Activated CD4-positive, CD25-positive, alpha-beta regulatory T cell treated with anti-CD3 and anti-CD28 coated beads, Interleukin-2, amount 50 U/mL, for 24 hours (primary cell): ENCODE measurements around the gene POU2F1.
"Not testable (repeated sequence)": the region's sequence is repeated elsewhere in the genome, so short reads cannot be mapped to it uniquely, and the experiment has no call there.

Experiments used
- ATAC-seq, 2 donors: fragments of 150-1000 bp; cut with Tn5 transposase; one replicate each; pipeline ENCODE4 v1.10.0; 2021; ENCODE audit warnings: mild to moderate bottlenecking in 1 of 2, moderate library complexity in 1 of 2

Gene POU2F1

DNA sequence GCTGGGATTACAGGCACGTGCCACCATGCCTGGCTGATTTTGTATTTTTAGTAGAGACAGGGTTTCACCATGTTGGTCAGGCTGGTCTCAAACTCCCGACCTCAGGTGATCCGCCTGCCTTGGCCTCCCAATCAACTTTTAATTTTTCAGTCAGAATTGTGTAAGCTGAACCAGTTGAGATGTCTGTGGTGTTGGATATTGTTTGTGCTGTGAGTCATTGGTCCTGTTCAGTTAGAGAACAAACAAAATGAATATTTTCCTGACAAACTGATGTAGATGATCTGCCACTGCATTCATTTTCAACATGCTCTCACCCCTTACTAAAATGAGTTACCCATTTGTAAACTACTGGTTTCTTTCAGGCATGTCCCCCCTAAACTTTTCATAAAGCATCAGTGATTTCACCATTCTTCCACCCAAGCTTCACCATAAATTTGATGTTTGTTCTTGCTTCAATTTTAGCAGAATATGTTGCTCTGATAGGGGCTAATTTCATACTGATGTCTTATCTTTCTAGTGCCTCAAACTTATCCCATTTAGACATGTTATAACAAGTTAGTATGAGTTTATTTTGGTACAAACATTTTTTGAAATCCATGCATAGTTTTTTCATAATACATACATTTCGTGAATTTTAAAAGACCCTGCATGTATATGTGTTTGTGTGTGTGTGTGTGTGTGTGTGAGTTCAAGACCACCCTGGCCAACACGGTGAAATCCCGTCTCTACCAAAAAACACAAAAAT, 15.2 kb upstream of the POU2F1 start:
- not testable (repeated sequence) for ATAC-seq

DNA sequence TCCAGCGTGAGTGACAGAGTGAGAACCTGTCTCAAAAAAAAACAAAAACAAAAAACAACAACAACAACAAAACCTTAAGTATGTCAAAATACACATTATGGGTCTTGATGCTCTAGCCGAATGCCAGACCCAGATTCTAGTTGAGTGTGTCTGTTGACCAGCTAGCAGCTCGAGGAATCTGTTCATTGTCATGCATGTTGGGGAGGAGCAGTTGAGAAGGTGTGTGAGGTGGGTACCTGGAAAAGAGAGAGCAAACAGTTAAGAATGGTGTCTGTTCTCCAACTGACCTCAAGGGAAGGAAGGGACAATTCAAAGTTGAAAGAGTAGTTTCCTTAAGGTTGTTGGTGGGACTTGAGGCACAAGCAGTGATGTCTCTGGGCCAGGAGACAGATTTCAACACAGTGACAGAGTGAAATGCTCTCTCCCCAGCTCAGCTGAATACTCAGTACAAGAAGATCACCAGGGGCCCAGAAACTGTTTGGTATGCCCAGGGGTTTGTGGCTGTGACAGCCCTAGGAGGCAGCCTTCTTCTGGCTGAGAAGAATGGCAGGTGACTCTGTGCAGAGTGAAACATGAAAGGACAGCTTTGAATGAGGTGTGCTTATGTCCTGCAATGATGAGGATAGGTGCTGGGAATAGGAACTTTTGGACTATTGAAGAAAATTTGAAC, 14.4 kb upstream of the POU2F1 start:
- ATAC-seq, result no peak

DNA sequence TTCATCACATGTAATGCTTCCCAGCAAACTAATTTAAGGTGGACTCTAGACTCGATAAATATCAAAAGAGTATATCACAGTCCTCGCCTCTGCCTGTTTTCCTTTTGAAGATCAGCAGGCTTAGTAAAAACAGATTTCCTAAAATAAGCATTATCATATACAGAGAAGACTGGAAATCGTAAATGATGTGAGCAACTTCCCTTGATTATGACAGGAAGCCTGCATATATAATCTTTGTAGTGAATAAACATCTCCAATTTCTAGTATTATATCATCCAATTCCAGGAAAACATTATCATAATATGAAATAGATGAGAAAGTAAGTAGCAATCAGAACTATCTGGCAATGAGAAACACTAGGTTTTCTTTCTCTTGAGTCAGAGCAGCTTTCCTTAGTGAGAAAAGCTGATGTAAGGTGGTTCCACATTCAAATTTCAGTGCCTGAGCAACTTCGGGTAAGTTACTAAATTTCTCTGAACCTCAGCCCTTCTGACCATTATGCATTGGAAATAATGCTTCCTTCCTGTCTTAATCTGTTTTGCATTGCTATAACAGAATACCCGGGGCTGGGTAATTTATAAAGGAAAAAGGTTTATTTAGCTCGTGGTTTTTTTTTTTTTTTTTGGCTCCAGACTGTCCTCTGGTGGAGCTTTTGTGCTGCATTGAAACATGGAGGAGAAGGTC, 12.6 kb upstream of the POU2F1 start:
- ATAC-seq, result peak; percentile 76 to 77

DNA sequence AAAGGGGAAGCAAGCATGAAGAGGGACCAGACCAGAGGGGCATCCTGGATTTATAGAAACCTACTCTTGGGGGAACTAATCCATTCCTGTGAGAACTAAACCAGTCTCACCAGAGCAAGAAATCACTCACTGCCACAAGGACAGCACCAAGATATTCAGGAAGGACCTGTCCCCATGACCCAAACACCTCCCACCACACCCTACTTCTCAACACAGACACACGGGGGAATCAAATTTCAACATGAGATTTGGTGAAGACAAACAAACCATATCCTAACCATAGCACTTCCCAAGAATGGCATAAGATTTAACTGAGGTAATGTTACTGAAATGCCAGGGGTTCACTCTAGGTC, 12.1 kb upstream of the POU2F1 start:
- no peak for ATAC-seq

DNA sequence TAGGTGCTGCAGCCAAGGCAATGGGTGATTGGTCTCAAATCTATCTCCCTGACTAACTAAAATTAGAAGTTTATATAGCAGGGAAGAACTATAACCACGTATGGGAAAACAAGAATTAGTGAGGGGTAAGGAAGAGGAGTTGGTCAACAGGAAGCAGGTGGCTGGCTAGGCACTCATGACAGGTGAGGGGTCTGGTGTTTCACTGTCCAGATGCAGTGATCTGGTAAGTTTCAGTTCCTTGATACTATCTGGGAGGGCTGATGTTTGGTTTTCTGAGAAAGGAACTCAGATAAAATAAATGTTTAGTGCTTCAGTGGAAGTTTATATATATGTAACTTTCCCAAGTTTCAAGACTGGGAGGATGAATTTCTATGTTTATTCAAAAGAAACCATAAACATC, 11.6 kb upstream of the POU2F1 start:
- no peak for ATAC-seq

DNA sequence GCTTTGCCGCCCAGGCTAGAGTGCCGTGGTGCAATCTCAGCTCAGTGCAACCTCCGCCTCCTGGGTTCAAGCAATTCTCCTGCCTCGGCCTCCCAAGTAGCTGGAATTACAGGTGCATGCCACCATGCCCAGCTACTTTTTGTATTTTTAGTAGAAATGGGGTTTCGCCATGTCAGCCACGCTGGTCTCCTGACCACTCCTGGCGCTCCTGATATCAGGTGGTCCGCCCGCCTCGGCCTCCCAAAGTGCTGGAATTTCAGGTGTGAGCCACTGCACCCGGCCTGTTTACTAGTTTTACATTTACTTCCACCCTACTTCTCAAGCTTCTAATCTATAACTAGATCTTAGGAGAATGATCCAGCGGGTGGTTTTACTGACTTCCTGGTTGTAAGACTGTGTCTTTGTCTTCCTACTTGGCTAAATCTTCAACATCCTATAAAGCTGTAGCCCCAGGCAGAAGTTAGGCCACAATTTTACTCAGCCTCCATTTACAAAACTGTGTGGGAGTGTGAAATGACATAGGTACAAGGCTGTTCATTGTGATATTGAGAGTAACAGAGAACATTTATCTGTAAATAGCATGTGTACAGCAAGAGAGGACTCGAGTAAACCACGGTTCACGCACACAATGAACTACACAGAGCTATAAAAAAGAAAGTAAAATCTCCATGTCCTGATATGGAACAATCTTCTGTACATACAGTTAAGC, 9.6 kb upstream of the POU2F1 start:
- ATAC-seq, result peak in 1 of 2 donors; percentile 26

DNA sequence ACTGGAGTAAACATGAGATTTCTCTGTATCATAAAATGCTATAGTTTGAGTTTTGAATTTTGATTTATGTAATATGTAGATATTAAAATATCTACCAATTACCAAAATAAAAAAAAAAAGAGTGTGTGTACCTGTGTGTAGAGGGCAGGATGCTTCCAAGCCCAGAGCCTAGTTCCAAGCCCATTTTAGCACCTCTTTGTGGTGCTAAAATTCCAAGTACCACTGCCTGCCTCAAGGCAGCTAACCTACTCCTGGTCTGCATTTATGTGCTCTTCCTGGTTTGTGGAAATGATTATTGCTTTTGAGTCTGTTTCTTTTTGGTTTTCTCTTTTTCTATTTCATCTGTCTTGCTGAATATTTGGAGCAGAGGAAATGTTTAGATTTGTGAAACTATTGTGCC, 8.7 kb upstream of the POU2F1 start:
- no peak for ATAC-seq

DNA sequence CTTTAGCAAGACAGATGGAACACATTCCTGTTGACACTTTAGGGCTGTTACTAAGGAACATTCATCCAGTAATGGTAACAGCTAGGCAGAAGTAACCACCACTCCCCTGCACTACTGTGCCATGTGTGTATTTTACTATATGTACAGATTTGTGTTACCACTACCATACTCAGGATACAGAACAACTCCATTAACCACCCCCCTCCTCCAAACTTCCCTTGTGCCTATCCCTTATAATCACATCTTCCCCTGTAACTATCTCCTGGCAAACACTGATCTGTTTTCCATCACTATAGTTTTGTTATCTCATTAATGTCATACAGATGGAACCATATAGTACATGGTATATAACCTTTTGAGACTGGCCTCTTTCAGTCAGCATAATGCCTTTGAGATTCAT, 3.9 kb upstream of the POU2F1 start:
- ATAC-seq, result no peak

DNA sequence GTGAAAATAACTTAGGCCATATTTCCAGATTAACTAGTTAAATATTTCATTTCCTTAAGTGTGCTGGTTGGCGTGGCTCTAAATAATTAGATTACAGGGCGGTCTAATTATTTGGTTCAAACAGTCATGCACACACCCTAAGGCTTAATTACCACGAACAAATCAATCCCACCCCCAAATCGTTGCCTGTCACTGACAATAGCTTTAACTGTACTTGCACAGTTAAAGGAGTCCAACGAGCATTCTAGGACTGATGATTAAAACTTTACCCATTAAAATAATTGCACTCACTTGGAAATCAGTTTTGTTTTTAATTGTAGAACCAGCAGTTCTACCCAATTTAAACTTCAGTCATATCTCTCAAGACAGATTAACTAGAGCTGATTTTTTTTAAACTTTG, 1.5 kb upstream of the POU2F1 start:
- ATAC-seq, result no peak

DNA sequence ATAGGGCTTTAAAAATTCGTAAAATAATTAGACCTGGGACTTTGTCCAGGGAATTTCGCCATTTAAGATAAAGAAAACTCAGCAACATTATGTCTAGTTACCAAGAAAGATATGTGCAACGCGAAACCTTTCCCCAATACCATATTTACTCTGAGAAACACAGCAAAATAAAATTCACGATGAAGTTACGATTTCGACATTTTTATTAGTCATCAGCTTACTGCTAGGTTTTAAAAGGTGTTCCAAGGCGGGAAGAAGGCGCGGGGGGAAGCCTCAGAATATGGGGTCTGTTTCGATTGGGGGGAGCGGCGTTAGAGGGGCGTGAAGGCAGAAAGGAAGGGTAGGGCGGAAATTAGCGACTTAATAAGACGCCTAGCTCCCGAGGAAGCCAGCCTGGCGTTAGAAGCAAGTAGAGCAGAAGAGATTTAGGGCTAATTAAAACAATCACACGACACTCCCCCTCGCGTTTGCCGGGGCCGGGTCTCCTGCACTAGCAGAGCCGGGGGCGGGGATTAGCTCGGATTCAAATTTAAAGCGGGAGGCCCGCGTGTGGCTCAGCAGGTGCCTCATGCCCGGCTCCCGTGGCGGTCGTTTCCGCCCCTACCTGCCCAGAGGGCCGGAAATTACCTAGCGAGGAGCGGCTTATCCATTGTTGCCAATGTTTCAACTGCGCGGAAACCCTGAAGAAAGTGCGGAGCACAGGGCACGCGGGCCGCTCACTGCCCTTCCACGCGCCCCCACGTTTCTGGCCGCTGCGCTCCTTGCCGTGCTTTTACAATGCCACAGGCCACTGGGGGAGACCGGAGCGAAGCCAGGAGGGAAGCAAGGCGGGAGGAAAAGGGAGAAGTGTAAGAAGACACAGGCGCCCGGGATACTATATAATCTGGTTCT, 795 bp upstream of the POU2F1 start:
- ATAC-seq, result peak; percentile 49 to 54

DNA sequence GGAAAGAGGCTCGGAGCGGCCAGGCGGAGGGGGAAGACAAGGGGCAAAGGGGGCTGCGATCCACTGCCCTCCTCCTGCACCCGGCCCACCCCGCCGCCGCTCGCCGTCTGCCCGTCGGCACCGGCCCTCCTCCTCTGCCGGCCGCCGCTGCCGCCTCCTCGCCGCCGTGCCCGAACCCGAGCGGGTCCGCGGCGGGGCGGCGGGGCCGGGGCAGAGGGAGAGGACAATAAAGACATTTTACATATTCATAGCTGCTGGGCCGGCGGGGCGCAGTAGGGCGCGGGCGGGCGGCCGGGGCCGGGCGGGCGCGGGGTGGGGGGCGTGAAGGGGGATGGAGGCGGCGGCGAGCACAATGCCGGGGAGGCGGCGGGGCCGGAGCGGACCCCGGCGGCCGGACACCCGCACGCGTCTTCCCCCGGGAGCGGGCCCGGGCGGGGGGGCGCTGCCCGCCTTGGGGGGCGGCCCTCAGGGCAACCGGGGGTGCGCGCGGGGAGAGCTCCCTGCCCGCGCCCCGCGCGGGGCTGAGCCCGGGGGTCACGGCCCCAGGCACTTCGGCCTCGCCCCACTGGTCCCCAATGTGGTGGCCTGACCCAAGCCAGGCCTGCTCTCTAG, 546 bp downstream of the POU2F1 start:
- peak; percentile 0 to 3 for ATAC-seq

DNA sequence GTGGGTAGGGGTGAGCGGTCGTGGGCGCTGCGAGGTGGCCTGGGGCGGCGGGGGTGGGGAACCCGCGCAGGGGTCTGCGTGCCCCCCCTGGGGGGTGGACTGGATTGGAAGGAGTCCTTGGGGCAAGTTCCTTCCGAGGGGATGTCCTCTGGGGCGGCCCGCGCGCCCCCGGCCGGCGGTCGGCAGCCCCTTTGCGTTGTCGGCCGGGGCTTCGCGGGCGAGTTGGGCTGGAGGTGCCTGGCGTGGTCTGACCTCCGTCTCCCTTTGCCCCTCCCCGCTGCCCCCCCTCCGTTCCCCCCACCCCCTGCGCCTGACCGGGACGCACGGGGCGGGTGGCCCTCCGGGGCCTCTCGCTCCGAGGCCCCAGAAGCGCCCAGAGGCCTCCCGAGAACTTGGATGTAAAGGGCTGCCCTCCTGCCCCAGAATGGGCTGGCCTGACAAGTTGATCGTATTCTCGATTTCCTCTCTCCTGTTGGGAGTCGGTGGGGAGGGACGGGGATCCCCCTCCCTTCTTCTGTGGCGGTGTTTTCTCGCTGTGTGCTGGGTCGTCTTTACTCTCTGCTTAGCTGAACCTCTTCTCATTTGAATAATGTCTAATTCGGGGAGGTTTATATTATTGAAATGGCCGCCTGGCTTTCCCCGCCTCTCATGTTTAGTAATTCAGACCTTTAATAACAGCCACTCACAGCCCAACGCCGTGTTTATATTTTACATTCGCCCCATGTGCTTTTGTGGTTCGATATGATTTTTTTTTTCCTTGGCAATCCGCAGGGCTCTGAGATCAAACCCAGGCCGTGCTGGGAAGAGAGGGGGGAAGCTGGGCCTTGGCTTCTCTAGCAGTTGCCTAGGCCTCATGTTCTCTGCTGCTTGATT, 1.3 kb downstream of the POU2F1 start:
- peak; percentile 59 to 66 for ATAC-seq

DNA sequence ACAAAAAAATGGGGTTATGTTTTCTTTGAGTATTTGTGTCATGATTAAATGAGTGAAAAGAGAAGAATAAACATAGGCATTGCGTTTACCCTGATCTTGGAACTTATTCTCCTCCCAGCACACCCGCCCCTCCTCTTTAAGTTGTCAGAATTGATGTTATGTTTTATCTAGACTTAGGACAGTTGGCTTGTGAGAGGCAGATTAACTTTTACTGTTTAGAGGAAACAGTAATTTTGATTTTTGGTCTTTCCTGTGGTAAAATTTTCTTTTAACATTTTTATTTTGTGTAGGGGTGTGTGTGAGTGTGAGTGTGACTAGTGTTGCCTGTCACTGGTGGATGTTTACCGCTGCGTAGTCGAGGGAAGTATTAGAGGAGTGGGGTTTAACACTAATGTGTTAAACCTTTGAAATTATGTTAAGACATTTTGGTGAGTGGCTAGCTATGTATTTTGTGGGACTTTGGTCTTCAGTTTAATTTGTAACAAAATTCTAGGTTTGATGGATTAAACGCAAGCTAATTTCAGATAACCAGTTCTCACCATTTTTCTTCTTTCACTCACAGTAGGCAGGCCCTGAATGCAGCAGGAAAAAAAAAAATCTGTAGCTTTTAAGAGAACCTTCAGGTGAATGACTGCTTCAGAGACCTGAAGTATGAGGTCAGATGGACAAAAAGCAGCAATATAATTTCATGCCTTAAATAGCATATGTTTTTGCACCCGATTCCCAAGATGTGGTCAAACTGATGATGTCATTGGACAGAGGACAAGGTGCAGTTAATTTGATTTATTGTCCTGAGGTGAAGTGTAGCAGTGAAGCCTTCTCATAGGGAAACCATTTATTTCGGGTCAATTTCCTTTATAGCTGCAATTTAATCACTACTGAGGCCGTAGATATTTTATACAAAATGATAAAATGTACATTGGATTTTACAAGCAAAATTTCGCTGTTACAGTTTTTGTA, 2.7 kb downstream of the POU2F1 start:
- ATAC-seq, result no peak

DNA sequence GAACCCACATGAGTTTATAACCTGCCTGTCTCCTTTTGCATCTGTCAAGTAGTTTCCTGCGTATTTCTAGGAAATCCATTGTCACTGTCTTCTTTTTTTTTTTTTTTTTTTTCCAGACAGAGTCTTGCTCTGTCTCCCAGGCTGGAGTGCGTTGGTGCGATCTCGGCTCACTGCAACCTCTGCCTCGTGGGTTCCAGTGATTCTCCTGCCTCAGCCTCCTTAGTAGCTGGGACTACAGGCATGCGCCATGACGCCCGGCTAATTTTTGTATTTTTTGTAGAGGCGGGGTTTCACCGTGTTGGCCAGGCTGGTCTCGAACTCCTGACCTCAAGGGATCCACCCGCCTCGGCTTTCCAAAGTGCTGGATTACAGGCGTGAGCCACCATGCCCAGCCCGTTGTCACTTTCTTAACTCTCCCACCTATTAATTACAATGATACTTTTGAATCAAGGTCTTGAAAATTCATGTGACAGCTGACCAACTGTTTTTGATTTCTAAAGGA, 4.1 kb downstream of the POU2F1 start:
- ATAC-seq, result not testable (repeated sequence)

DNA sequence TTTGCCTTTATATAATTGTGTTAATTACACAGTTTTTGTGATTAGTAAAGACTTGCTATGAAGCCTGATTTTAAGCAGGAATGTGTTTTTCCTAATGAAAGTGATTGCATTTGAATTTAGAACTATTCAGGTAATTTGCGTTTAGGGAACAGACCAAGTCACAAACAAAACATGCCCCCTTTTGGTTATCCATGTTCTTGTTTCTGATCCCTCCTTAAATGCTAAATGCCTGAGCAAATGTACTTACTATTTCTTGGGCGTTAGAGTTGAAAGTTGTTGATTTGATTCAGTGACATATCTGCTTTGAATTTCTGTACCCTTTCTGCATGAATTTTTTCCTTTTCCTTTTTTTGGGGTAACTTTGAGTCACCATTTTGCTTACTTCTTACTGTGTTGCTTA, 5.2 kb downstream of the POU2F1 start:
- no peak for ATAC-seq

DNA sequence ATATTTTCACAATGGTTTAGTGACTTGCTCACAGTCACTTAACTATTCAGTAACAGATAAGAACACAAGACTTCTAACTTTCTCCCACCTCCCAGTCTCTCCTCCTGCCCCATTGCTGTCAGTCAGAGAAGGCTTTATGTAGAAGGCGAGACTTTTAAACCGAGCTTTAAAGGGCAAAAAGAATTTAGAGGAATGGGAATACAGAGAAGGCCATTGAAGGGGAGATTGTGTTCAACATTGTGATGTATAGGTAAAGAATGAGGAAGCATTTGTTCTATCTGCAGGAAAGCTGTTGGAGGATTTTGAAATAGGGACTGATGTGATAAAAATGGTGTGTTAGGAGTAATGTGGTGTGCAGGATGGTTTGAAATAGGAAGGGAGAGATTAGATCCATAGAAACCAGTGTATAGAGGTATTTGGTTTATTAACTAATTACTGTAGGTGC, 7.3 kb downstream of the POU2F1 start:
- ATAC-seq, result no peak

DNA sequence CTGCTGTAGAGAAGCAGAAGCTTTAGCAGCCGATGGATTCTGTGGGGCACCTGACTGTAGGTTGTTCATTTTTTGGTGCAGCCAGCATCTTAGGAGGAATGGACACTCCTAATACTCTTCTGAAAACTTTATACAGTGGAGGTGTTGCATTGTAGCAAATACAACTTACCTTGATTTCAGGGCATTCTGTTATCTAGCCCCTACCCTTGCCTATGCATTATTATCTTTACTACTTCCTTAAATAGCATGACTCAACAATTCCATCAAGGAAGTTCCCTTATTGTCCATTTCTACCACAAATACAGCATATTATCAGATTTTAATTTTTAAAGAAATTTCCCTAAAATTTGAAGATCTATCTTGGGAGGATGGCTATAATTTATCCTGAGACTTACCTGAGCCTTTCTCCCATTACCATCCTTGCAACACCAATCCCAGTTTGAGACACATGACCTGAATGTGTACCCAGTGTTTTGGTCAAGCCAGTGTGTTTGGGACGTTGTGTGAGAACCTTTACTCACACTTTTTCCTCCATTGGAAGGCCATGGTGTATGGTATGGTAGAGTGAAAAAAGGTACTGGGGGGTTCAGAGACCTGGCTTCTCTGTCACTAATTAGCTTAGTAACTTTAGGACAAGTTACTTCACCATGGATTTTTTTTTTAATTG, 9.2 kb downstream of the POU2F1 start:
- ATAC-seq, result no peak

DNA sequence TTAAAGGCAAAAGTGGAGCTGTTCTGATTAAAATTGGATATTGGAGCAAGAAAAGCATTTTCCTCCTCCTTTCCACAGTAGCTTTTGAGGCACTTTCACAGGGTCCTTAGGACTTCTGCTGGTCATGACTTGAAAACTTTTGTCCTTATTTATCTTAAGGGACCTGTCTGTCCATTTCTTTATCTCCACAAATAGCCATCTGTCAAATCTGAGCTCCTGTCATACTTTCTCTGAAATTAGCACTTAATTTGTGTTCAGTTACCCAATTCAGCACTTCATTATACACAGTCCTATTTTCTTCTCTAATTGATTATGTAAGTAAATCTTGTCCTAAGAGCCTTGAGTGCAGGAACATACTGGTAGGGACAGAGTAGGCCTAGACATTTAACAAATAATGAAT, 9.8 kb downstream of the POU2F1 start:
- ATAC-seq, result no peak
